ENCODE measurements around the gene COPZ2.
A peak's percentile ranks its signal among the peaks of the same experiment; 100 is the strongest.
"Not testable (repeated sequence)": the region's sequence is repeated elsewhere in the genome, so short reads cannot be mapped to it uniquely, and the experiment has no call there.

Gene COPZ2

GRCh38 chr17:48017817-48018158 is 19.8 kb downstream of the COPZ2 start:
- H3K9me3 ChIP-seq (ENCODE audit: control insufficient read depth in 2 of 2, low read length in 2 of 2); H3K36me3 ChIP-seq (ENCODE audit: control insufficient read depth in 2 of 2, insufficient read depth in 2 of 2, low read length in 2 of 2); H3K4me3 ChIP-seq (ENCODE audit: low read length in 2 of 2); H3K27ac ChIP-seq (ENCODE audit: low read length); H3K4me1 ChIP-seq (ENCODE audit: control insufficient read depth, insufficient read depth, low read length); H3K9ac ChIP-seq (ENCODE audit: low read length in 2 of 2): not testable (repeated sequence)
- peaks cover 9 to 11% of the 10 kb centered on the region in 2 donors for H3K27me3 ChIP-seq (ENCODE audit: control insufficient read depth in 1 of 2, insufficient read depth in 2 of 2, low read length in 2 of 2)

DNA sequence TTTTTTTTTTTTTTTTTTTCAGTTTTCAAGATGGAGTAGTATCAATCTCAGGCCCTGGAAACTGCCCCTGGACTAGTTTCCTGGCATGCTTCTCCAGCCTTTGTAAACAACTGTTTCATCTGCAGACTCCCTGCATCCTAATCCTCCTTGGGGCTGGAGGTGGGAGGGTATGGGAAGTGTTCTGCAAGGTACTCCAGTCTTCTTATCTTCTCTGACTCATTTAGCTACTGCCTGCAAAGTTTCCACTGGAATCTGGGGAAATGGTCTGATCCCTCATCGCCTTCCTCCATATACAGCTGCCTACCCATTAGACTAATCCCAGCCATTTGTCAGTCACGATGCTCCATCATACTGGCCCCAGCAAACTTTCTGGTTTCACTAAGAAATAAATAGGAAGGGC is 21.5 kb downstream of the COPZ2 start:
- no peak overlapping the region for H3K9ac ChIP-seq (ENCODE audit: low read length in 2 of 2)
- H3K4me1 ChIP-seq (ENCODE audit: control insufficient read depth, insufficient read depth, low read length): peaks cover 13% of the 10 kb centered on the region
- H3K27me3 ChIP-seq (ENCODE audit: control insufficient read depth in 1 of 2, insufficient read depth in 2 of 2, low read length in 2 of 2): peaks cover 21 to 23% of the 10 kb centered on the region in 2 donors
- no peaks in the 10 kb centered on the region for H3K36me3 ChIP-seq (ENCODE audit: control insufficient read depth in 2 of 2, insufficient read depth in 2 of 2, low read length in 2 of 2)
- no peak overlapping the region for H3K4me3 ChIP-seq (ENCODE audit: low read length in 2 of 2)
- no peak overlapping the region for H3K27ac ChIP-seq (ENCODE audit: low read length)
- no peaks in the 10 kb centered on the region for H3K9me3 ChIP-seq (ENCODE audit: control insufficient read depth in 2 of 2, low read length in 2 of 2)

- no peaks in the 10 kb centered on the region for H3K9me3 ChIP-seq (ENCODE audit: control insufficient read depth in 2 of 2, low read length in 2 of 2)
- H3K36me3 ChIP-seq (ENCODE audit: control insufficient read depth in 2 of 2, insufficient read depth in 2 of 2, low read length in 2 of 2): no peaks in the 10 kb centered on the region
- H3K4me3 ChIP-seq (ENCODE audit: low read length in 2 of 2): no peak overlapping the region
- no peak overlapping the region for H3K27ac ChIP-seq (ENCODE audit: low read length)
- no peak overlapping the region for H3K9ac ChIP-seq (ENCODE audit: low read length in 2 of 2)
- peaks cover 13% of the 10 kb centered on the region for H3K4me1 ChIP-seq (ENCODE audit: control insufficient read depth, insufficient read depth, low read length)
- H3K27me3 ChIP-seq (ENCODE audit: control insufficient read depth in 1 of 2, insufficient read depth in 2 of 2, low read length in 2 of 2): peaks cover 21 to 25% of the 10 kb centered on the region in 2 donors
These were observed 22.9 kb downstream of the COPZ2 start for GRCh38 chr17:48014595-48015111.

GRCh38 chr17:48013876-48014594 is 23.6 kb downstream of the COPZ2 start:
- Histone ChIP-seq H3K4me1 (ENCODE audit: control insufficient read depth, insufficient read depth, low read length) (peaks cover 13% of the 10 kb centered on the region), H3K9me3 (ENCODE audit: control insufficient read depth in 2 of 2, low read length in 2 of 2) (no peaks in the 10 kb centered on the region), H3K36me3 (ENCODE audit: control insufficient read depth in 2 of 2, insufficient read depth in 2 of 2, low read length in 2 of 2) (no peaks in the 10 kb centered on the region), H3K27ac (ENCODE audit: low read length) (no peak overlapping the region), H3K4me3 (ENCODE audit: low read length in 2 of 2) (no peak overlapping the region), H3K9ac (ENCODE audit: low read length in 2 of 2) (no peak overlapping the region), H3K27me3 (ENCODE audit: control insufficient read depth in 1 of 2, insufficient read depth in 2 of 2, low read length in 2 of 2) (peaks cover 21 to 25% of the 10 kb centered on the region in 2 donors)

DNA sequence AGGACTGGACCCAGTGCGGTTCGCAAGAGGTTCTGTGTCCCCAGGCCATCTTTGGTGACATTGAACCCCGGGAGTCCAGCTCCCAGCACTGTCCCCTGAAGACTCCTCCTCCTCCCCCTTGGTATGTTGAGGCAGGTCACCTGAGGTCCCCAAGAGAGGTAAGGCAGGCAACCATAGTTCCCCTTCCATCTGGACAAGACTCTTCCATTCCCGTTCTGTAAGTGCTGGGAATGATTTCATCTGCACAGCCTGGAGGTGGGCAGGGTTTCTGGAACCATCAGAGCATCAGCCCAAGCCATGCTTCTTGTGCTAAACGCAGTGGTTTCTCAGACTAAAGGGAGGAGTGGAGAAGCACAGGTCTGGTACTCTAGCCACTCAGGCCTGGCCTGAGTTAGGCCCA is 24.9 kb downstream of the COPZ2 start:
- Histone ChIP-seq H3K27ac (ENCODE audit: low read length) (no peak overlapping the region), H3K4me3 (ENCODE audit: low read length in 2 of 2) (no peak overlapping the region), H3K27me3 (ENCODE audit: control insufficient read depth in 1 of 2, insufficient read depth in 2 of 2, low read length in 2 of 2) (peaks cover 19 to 25% of the 10 kb centered on the region in 2 donors), H3K36me3 (ENCODE audit: control insufficient read depth in 2 of 2, insufficient read depth in 2 of 2, low read length in 2 of 2) (no peaks in the 10 kb centered on the region), H3K9me3 (ENCODE audit: control insufficient read depth in 2 of 2, low read length in 2 of 2) (no peaks in the 10 kb centered on the region), H3K9ac (ENCODE audit: low read length in 2 of 2) (no peak overlapping the region), H3K4me1 (ENCODE audit: control insufficient read depth, insufficient read depth, low read length) (peaks cover 13% of the 10 kb centered on the region)

DNA sequence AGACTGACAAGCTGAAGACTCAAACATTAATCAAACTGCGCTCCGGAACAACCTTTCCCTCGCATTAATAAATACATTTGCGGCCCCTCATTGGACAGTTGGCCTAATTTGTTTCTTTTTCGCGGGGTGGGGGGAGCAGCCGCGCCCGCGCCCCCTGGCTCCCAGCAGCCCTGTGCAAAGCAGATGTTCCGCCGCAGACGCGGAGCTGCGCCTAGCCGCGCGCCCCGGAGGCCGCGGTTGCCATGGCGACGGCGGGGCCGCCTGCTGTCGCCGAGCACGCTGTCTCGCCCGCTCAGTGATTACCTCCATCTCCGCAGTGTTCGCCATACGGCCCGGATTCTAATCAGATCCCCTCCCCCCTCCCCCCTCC is 25.5 kb downstream of the COPZ2 start:
- Histone ChIP-seq H3K4me1 (ENCODE audit: control insufficient read depth, insufficient read depth, low read length) (peaks cover 13% of the 10 kb centered on the region), H3K4me3 (ENCODE audit: low read length in 2 of 2) (peak overlapping the region; percentile 12 to 58), H3K27ac (ENCODE audit: low read length) (no peak overlapping the region), H3K36me3 (ENCODE audit: control insufficient read depth in 2 of 2, insufficient read depth in 2 of 2, low read length in 2 of 2) (no peaks in the 10 kb centered on the region), H3K27me3 (ENCODE audit: control insufficient read depth in 1 of 2, insufficient read depth in 2 of 2, low read length in 2 of 2) (peaks cover 19 to 25% of the 10 kb centered on the region in 2 donors), H3K9me3 (ENCODE audit: control insufficient read depth in 2 of 2, low read length in 2 of 2) (no peaks in the 10 kb centered on the region), H3K9ac (ENCODE audit: low read length in 2 of 2) (no peak overlapping the region)

GRCh38 chr17:48011405-48012150 is 26.0 kb downstream of the COPZ2 start:
- H3K27ac ChIP-seq (ENCODE audit: low read length): no peak overlapping the region
- H3K36me3 ChIP-seq (ENCODE audit: control insufficient read depth in 2 of 2, insufficient read depth in 2 of 2, low read length in 2 of 2): no peaks in the 10 kb centered on the region
- peak overlapping the region; percentile 12 to 58 for H3K4me3 ChIP-seq (ENCODE audit: low read length in 2 of 2)
- H3K9ac ChIP-seq (ENCODE audit: low read length in 2 of 2): no peak overlapping the region
- peaks cover 19 to 25% of the 10 kb centered on the region in 2 donors for H3K27me3 ChIP-seq (ENCODE audit: control insufficient read depth in 1 of 2, insufficient read depth in 2 of 2, low read length in 2 of 2)
- peaks cover 13% of the 10 kb centered on the region for H3K4me1 ChIP-seq (ENCODE audit: control insufficient read depth, insufficient read depth, low read length)
- H3K9me3 ChIP-seq (ENCODE audit: control insufficient read depth in 2 of 2, low read length in 2 of 2): no peaks in the 10 kb centered on the region

GRCh38 chr17:48010193-48010592 is 27.4 kb downstream of the COPZ2 start:
- Histone ChIP-seq H3K9ac (ENCODE audit: low read length in 2 of 2) (no peak overlapping the region), H3K36me3 (ENCODE audit: control insufficient read depth in 2 of 2, insufficient read depth in 2 of 2, low read length in 2 of 2) (no peaks in the 10 kb centered on the region), H3K4me1 (ENCODE audit: control insufficient read depth, insufficient read depth, low read length) (peaks cover 13% of the 10 kb centered on the region), H3K27ac (ENCODE audit: low read length) (no peak overlapping the region), H3K27me3 (ENCODE audit: control insufficient read depth in 1 of 2, insufficient read depth in 2 of 2, low read length in 2 of 2) (peaks cover 19 to 25% of the 10 kb centered on the region in 2 donors), H3K4me3 (ENCODE audit: low read length in 2 of 2) (no peak overlapping the region), H3K9me3 (ENCODE audit: control insufficient read depth in 2 of 2, low read length in 2 of 2) (no peaks in the 10 kb centered on the region)

DNA sequence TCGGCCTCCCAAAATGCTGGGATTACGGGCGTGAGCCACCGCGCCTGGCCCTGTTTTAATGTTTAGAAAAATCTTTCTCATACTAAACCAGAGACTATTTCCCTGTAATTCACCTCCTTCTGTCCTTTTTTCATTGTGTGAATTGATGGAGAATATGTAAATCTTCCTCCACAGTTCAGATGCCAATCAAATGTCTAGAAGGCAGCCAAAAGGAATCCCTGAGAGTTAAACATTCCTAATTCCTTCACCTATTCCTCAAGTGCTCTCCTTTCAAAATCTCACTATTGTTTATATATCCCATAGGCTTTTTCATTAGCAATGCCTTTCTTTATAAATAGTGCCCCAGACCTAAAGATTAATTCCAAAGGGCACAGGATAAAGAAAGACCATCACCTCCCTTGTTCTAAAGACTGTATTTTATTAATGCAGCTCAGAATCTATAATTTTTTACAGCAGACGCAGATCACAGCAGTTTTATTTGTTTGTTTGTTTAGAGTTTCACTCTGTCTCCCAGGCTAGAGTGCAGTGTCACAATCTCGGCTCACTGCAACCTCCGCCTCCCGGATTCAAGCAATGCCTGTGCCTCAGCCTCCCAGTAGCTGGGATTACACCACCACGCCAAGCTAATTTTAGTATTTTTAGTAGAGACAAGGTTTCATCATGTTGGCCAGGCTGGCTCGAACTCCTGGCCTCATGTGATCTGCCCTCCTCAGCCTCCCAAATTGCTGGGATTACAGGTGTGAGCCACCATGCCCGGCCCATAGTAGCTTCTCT is 30.5 kb downstream of the COPZ2 start:
- no peak overlapping the region for H3K9ac ChIP-seq (ENCODE audit: low read length in 2 of 2)
- peaks cover 15% of the 10 kb centered on the region for H3K4me1 ChIP-seq (ENCODE audit: control insufficient read depth, insufficient read depth, low read length)
- H3K27me3 ChIP-seq (ENCODE audit: control insufficient read depth in 1 of 2, insufficient read depth in 2 of 2, low read length in 2 of 2): peaks cover 8 to 12% of the 10 kb centered on the region in 2 donors
- H3K27ac ChIP-seq (ENCODE audit: low read length): no peak overlapping the region
- H3K36me3 ChIP-seq (ENCODE audit: control insufficient read depth in 2 of 2, insufficient read depth in 2 of 2, low read length in 2 of 2): no peaks in the 10 kb centered on the region
- no peaks in the 10 kb centered on the region for H3K9me3 ChIP-seq (ENCODE audit: control insufficient read depth in 2 of 2, low read length in 2 of 2)
- no peak overlapping the region for H3K4me3 ChIP-seq (ENCODE audit: low read length in 2 of 2)

DNA sequence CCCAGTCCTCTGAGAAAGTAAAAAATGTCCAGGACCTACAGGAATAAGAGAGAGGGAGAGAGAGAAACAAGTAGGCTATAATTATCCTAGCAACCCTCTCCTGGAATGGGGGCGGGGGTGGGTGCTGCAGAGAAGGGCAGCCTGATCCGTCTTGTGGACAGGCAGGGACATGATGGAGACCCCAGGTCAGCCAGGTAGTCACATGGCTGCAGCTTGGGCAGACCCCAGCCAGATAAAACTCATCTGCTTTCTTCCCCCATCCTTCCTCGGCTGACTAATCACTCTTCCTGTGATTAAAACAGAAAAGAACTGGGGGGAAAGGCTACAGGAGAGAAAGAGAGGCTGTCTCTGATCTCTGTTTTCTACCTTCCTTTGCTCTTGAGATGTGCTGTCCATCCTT is 32.6 kb downstream of the COPZ2 start:
- H3K4me3 ChIP-seq (ENCODE audit: low read length in 2 of 2): no peak overlapping the region
- no peak overlapping the region for H3K27ac ChIP-seq (ENCODE audit: low read length)
- no peak overlapping the region for H3K9ac ChIP-seq (ENCODE audit: low read length in 2 of 2)
- no peaks in the 10 kb centered on the region for H3K36me3 ChIP-seq (ENCODE audit: control insufficient read depth in 2 of 2, insufficient read depth in 2 of 2, low read length in 2 of 2)
- no peaks in the 10 kb centered on the region for H3K9me3 ChIP-seq (ENCODE audit: control insufficient read depth in 2 of 2, low read length in 2 of 2)
- no peaks in the 10 kb centered on the region for H3K27me3 ChIP-seq (ENCODE audit: control insufficient read depth in 1 of 2, insufficient read depth in 2 of 2, low read length in 2 of 2)
- H3K4me1 ChIP-seq (ENCODE audit: control insufficient read depth, insufficient read depth, low read length): peaks cover 9% of the 10 kb centered on the region

All from stomach smooth muscle (tissue), 2 donors.